Adrenal gland (tissue), 12 donors: ENCODE data around the gene ABCD3. TPM values are rescaled to one million over a fixed set of nuclear protein-coding genes. Genes with fewer than 3 reads are reported as not detected.

Experiments
- DNase-seq, 7 donors: peaks; one replicate each; pipeline ENCODE4 v3.0.0-alpha.2; 2019 to 2020
- H3K27ac ChIP-seq, 5 donors: fragments of 200-600 bp; sonication (generic) in 4 of 5; 1 replicate in 3 of 5; 2 replicates in 2 of 5; pipeline versions ENCODE4 v1.5.1 to v1.8.0; 2016 to 2020; ENCODE audit warnings: mild to moderate bottlenecking in 1 of 5
- H3K27me3 ChIP-seq: fragments of 200-600 bp; 2 replicates; pipeline ENCODE4 v1.8.0; 2021
- H3K36me3 ChIP-seq, 2 donors: fragments of 200-600 bp; replicated peaks in 1 of 2; 1 replicate in 1 of 2; 2 replicates in 1 of 2; pipeline versions ENCODE4 v1.5.1 to v1.8.0; 2018 to 2022
- H3K4me1 ChIP-seq, 2 donors: fragments of 200-600 bp; replicated peaks in 1 of 2; 1 replicate in 1 of 2; 2 replicates in 1 of 2; pipeline versions ENCODE4 v1.5.1 to v1.8.0; 2018 to 2021
- H3K4me3 ChIP-seq, 4 donors: fragments of 200-600 bp; sonication (generic) in 3 of 4; one replicate each; pipeline ENCODE4 v1.5.1; 2016 to 2018
- H3K9me3 ChIP-seq, 3 donors: fragments of 200-600 bp; sonication (generic) in 1 of 3; replicated peaks in 1 of 3; 1 replicate in 2 of 3; 2 replicates in 1 of 3; pipeline versions ENCODE4 v1.5.1 to v1.8.0; 2016 to 2021
- POLR2A ChIP-seq, 2 donors: fragments of 450-650 bp; IDR thresholded peaks; one replicate each; pipeline ENCODE4 v1.6.1; 2017; ENCODE audit warnings: antibody characterized with exemption in 2 of 2, mild to moderate bottlenecking in 2 of 2, moderate library complexity in 1 of 2
- WGBS, 4 donors: extraction: QIAGEN DNeasy Blood & Tissue Kit in 2 of 4; methylation state at CpG; one replicate each; pipeline versions ENCODE4 v1.1.5 to v1.1.7; 2013 to 2017; 5-methylcytosine and 5-hydroxymethylcytosine counted together
- intact Hi-C, 2 donors: fragments of 100-400 bp; cut with DNase I; formaldehyde crosslinking; loops; one replicate each; pipeline versions ENCODE4 v1.14.1 to v1.15.0; 2022 to 2023
- polyA plus RNA-seq, 3 donors: library from polyadenylated mRNA; stranded (reverse); fragments of 200-250 nt in 2 of 3; fragments of 350-450 nt in 1 of 3; fragmentation: Illumina TruSeq in 1 of 3; extraction: RNeasy Lipid Tissue Mini Kit (QIAGEN cat#74804) in 1 of 3; gene quantifications; one replicate each; pipeline ENCODE4 v1.2.3, GENCODE V29; 2013 to 2014
- total RNA-seq, 9 donors: library from RNA; depleted of rRNA in 4 of 9; stranded (reverse); fragments of >200 nt in 4 of 9; fragments of 120-200 nt in 1 of 9; fragmentation: NEBNext Ultra II Directional in 1 of 9; extraction: Animal tissue kit (Norgen Biotek cat#: 25700) in 1 of 9; gene quantifications; one replicate each; pipeline versions ENCODE4 v1.1.0 to v1.2.4, GENCODE V29; 2013 to 2023
- TF ChIP-seq, protein P1 (sequence below), 6 experiments: fragments of 450-650 bp in 4 of 6; fragments of 200-600 bp in 2 of 6; sonication (generic) in 1 of 6; IDR thresholded peaks; 1 replicate in 5 of 6; 2 replicates in 1 of 6; pipeline versions ENCODE4 v1.5.1 to v1.8.0; 2016 to 2021; ENCODE audit warnings: antibody characterized with exemption in 6 of 6, mild to moderate bottlenecking in 2 of 6, moderate library complexity in 1 of 6
- donor health status: healthy with polysubstance abuse.
- donor health status: Bipolar disorder and iron deficiency.
- donor health status: DM: yes; HTN: yes; CAD: no.
- donor health status: DM: no; HTN: no; CAD: no.
- donor health status: DM: no; HTN: no; CAD: no.
- donor health status: DM: yes; HTN: yes; CAD: no.

The ABCD3 gene
- total and polyA plus RNA-seq, 12 donors: 11.2 to 69.6 (median 37.1) TPM

DNA sequence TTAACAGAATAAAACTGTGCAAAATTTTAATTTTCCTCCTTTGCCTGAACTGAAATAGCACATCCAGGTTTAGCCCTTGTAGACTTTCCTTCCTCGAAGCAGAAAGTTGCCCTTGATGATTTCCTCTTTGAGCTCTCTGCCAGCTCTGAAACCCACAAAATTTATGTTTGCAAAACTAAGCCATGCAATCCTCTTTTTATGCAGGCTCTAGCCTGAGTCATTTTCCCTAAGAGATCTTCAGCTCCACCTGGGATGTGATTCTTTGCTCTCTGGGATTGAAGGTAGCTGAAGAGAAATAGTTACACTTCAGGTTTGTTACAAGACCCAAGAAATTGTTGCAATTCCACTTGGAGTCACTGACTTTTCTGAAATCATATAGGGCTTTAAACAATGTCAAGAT lies 124.8 kb downstream of the ABCD3 start:
- H3K27ac ChIP-seq: peak overlapping the region in 4 of 5 donors; percentile 53 to 93 (median 87)
- H3K36me3 ChIP-seq: no peaks in the 10 kb centered on the region
- H3K9me3 ChIP-seq: no peaks in the 10 kb centered on the region
- intact Hi-C loops: loop anchor here in 1 of 2 donors (5.0 kb wide), 1 partner anchor 259 kb away; no protein-coding TSS in a partner anchor
- WGBS, 4 donors: 3 to 25% (median 7%) methylated on average over 1 of the region's 1 CpG
- peak in 1 of 7 donors; percentile 43 for DNase-seq
- H3K27me3 ChIP-seq: no peaks in the 10 kb centered on the region
- TF ChIP-seq, protein P1, sequence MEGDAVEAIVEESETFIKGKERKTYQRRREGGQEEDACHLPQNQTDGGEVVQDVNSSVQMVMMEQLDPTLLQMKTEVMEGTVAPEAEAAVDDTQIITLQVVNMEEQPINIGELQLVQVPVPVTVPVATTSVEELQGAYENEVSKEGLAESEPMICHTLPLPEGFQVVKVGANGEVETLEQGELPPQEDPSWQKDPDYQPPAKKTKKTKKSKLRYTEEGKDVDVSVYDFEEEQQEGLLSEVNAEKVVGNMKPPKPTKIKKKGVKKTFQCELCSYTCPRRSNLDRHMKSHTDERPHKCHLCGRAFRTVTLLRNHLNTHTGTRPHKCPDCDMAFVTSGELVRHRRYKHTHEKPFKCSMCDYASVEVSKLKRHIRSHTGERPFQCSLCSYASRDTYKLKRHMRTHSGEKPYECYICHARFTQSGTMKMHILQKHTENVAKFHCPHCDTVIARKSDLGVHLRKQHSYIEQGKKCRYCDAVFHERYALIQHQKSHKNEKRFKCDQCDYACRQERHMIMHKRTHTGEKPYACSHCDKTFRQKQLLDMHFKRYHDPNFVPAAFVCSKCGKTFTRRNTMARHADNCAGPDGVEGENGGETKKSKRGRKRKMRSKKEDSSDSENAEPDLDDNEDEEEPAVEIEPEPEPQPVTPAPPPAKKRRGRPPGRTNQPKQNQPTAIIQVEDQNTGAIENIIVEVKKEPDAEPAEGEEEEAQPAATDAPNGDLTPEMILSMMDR (IDR thresholded peaks at IDR 0.05): no peak
- TF ChIP-seq POLR2A (IDR thresholded peaks at IDR 0.05): peak in 1 of 2 donors; percentile 18
- H3K4me1 ChIP-seq: peaks cover 27 to 51% of the 10 kb centered on the region in 2 donors
- H3K4me3 ChIP-seq: peak overlapping the region in 1 of 4 donors; percentile 71

DNA sequence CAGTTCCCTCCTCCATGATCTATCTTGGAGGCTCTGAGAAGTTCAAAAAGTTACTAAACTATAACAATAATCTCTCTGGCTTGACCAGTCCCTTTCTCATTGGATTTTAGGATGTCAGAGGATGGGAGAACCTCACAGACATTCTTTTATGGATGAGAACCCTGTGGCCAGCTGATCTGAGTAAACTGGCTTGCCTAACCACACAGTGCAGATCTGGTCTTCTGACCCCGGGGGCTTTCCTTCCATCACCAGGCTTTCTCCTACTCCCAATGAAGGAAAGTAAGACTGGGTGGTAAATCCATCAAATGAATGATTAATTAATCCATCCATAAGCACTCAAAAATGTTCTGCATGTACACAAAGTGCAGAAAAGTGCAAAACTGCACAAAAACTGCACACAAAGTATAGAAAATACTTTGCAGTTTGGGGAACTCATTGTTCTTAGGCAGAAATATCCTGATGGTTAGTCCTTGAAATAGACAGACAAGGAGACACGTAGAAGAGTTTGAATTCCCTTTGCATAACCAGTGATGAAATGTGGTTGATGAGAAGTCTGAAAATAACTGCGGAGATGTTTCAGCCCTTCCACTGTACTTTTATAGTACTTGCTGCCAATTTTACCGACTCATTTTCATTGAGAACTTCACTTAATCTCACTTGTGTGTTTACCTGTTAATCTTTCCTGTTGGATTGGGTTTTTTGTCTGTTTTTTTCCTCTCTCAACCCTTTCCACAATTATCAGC lies 125.9 kb downstream of the ABCD3 start:
- no peak overlapping the region for H3K4me3 ChIP-seq
- H3K4me1 ChIP-seq: peaks cover 27 to 46% of the 10 kb centered on the region in 2 donors
- TF ChIP-seq, protein P1 (IDR thresholded peaks at IDR 0.05): no peak
- no peak for TF ChIP-seq POLR2A (IDR thresholded peaks at IDR 0.05)
- no peak for DNase-seq
- no peaks in the 10 kb centered on the region for H3K9me3 ChIP-seq
- H3K27me3 ChIP-seq: no peaks in the 10 kb centered on the region
- 49 to 62% (median 56%) methylated on average over 4 of the region's 4 CpGs for WGBS, 4 donors
- no peaks in the 10 kb centered on the region for H3K36me3 ChIP-seq
- peak overlapping the region in 3 of 5 donors; percentile 65 to 71 (median 67) for H3K27ac ChIP-seq
- intact Hi-C loops: loop anchor here in 1 of 2 donors (5.0 kb wide), 1 partner anchor 258 kb away; no protein-coding TSS in a partner anchor

DNA sequence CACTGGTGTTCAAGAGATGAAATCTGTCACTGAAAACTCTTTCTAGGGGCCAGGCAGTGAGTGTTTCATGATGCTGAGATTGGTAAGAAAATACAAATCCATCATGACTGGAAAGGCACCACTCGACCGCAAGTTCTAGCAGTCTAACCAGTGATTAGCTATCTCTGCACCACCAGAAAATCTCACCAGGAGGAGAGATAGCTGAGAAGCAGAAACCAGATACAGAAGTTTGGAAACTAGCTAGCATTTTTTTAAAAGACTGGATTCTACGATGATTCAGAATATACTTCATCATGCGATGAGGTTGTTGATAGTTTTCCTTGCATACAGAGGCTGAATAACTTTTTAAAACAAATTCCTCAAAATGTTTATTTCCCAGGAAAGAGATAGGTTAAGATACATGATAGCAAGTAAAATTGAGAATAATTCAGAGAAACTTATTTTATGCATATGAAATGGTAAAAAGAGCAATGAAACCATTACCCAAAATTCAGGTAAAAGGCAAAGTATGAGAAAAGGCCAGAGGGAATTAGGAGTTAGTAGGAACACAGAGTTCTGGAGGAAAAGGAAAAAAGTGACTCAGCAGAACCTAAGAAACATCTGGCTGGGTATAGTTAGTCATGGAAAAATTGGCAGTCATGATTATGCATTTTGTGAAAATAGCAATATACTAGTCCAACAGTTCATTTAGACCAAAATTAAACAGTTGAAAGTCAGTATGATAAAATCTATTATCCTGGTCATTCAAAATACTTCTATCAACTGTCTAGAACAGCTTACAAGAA lies 126.7 kb downstream of the ABCD3 start:
- H3K36me3 ChIP-seq: no peaks in the 10 kb centered on the region
- DNase-seq: no peak

More for the DNA sequence above, 126.7 kb downstream of the ABCD3 start:
- H3K27ac ChIP-seq: peak overlapping the region in 4 of 5 donors; percentile 10 to 71 (median 66)
- intact Hi-C loops: loop anchor here in 1 of 2 donors (5.0 kb wide), 1 partner anchor 257 kb away; no protein-coding TSS in a partner anchor
- no peaks in the 10 kb centered on the region for H3K9me3 ChIP-seq
- TF ChIP-seq, protein P1 (IDR thresholded peaks at IDR 0.05): peak in 1 of 6 experiments; percentile 12
- TF ChIP-seq POLR2A (IDR thresholded peaks at IDR 0.05): no peak
- H3K4me1 ChIP-seq: peaks cover 27 to 38% of the 10 kb centered on the region in 2 donors
- 72 to 85% (median 81%) methylated on average over 4 of the region's 4 CpGs for WGBS, 4 donors
- no peaks in the 10 kb centered on the region for H3K27me3 ChIP-seq
- H3K4me3 ChIP-seq: no peak overlapping the region
